Measurements from ENCODE around the gene ZNF384.

The ZNF384 gene

GRCh38 chr12:6644903-6645302 is 44.3 kb downstream of the ZNF384 start:
- Histone ChIP-seq H3K36me3 (peaks cover 56% of the 10 kb centered on the region), H3K4me1 (peaks cover 38% of the 10 kb centered on the region), H3K9ac (peak overlapping the region; percentile 62; the same call in 1 of the 2 replicates), H4K20me1 (no peaks in the 10 kb centered on the region), H3K27me3 (no peaks in the 10 kb centered on the region), H3K27ac (peak overlapping the region; percentile 69), H3K9me3 (peaks cover 31% of the 10 kb centered on the region), H3K4me2 (peak overlapping the region; percentile 73), H3K4me3 (peak overlapping the region; percentile 47; the same call in 1 of the 2 replicates)
- no peak for TF ChIP-seq Cebpa-rat (IDR thresholded peaks at IDR 0.05)

DNA sequence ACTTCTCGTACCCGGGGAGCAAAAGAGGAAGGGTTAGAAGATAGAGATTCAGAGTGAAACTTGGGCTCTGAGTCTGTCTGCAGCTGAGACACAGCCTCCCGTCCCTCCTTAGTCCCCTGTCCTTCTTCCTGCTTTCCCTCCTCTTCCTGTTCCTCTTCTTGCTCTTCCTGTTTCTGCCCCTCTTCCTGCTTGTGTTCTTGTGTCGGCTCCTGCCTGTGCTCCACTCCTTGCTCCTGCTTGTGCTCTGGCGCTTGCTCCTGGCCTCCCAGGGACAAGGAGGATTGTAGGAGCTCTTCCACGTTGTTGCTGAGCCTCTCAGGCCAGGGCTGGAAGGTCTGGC is 44.9 kb downstream of the ZNF384 start:
- peak overlapping the region; percentile 47 for H3K4me3 ChIP-seq
- no peaks in the 10 kb centered on the region for H4K20me1 ChIP-seq
- H3K9me3 ChIP-seq = peaks cover 31% of the 10 kb centered on the region
- H3K36me3 ChIP-seq = peaks cover 50% of the 10 kb centered on the region
- H3K27me3 ChIP-seq = no peaks in the 10 kb centered on the region
- H3K4me1 ChIP-seq = peaks cover 44% of the 10 kb centered on the region
- TF ChIP-seq Cebpa-rat (IDR thresholded peaks at IDR 0.05) = no peak
- H3K4me2 ChIP-seq = peak overlapping the region; percentile 73
- peak overlapping the region; percentile 69 for H3K27ac ChIP-seq
- H3K9ac ChIP-seq = peak overlapping the region; percentile 62

DNA sequence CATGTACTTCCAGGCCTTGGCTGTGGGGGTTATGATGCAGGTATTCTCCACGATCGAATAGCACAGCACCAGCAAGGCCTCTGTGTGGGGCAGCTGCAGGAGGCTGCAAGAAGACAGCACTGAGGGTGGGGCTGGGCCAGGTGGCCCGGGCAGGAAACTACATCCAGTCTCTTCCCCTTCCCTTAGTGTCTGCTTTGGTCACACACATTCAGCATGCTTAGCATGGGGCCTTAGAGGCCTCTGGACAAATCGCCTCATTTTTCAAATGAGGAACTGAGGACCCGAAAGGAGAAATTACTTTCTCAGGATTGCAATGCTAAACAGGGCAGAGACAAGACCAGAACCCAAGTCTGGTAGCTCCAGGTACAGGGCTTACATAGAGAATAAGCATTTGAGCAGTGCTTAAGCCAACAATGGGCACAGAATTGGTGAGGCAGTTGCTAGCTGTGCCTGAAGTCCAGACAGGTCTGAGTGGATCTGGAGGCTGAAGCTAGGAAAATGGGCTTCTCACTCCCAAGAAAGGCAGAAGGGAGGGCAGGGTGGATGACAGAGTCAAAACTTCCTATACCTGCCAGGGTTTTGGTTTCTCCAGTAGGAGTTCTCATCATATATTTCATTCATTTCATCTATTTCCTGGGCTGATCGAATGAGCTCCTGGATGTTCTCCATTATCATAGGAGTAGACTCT is 45.5 kb downstream of the ZNF384 start:
- Histone ChIP-seq H3K27ac (peak overlapping the region; percentile 69), H3K4me3 (peak overlapping the region; percentile 47), H3K4me1 (peaks cover 49% of the 10 kb centered on the region), H3K9me3 (peaks cover 31% of the 10 kb centered on the region), H3K4me2 (peak overlapping the region; percentile 73), H3K36me3 (peaks cover 44% of the 10 kb centered on the region), H3K27me3 (no peaks in the 10 kb centered on the region), H4K20me1 (no peaks in the 10 kb centered on the region), H3K9ac (peak overlapping the region; percentile 62; the same call in 1 of the 2 replicates)
- TF ChIP-seq Cebpa-rat (IDR thresholded peaks at IDR 0.05) = no peak

GRCh38 chr12:6641131-6641530 is 48.0 kb downstream of the ZNF384 start:
- H3K9ac ChIP-seq = no peak overlapping the region
- H3K4me2 ChIP-seq = no peak overlapping the region
- H3K4me3 ChIP-seq = no peak overlapping the region
- H3K27ac ChIP-seq = no peak overlapping the region
- peaks cover 68% of the 10 kb centered on the region for H3K4me1 ChIP-seq
- no peaks in the 10 kb centered on the region for H3K27me3 ChIP-seq
- peaks cover 31% of the 10 kb centered on the region for H3K9me3 ChIP-seq
- TF ChIP-seq Cebpa-rat (IDR thresholded peaks at IDR 0.05) = no peak
- H3K36me3 ChIP-seq = peaks cover 19% of the 10 kb centered on the region; the same call in 1 of the 2 replicates
- H4K20me1 ChIP-seq = no peaks in the 10 kb centered on the region

DNA sequence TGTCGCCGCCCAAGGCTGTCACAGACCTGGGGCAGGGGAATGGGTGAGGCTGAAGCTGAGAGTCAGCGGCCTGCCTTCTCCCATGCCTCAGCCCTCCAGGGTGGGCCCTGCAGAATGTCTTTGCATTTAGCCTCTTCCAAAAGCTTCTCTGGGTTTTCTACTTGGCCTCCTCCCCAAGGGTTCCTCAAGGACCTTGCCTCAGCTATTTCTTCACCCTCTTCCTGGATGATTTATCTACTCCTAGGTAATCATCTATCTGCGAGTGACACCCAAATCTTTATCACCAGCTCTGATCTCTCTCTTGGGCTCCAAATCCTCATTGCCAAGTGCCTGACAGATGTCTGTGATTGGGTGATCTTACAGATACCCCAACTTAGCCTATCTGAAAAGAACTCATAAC is 48.7 kb downstream of the ZNF384 start:
- no peak for TF ChIP-seq Cebpa-rat (IDR thresholded peaks at IDR 0.05)
- H4K20me1 ChIP-seq = no peaks in the 10 kb centered on the region
- peaks cover 31% of the 10 kb centered on the region for H3K9me3 ChIP-seq
- no peak overlapping the region for H3K4me3 ChIP-seq
- peaks cover 18% of the 10 kb centered on the region; the same call in 1 of the 2 replicates for H3K36me3 ChIP-seq
- H3K27ac ChIP-seq = no peak overlapping the region
- no peak overlapping the region for H3K4me2 ChIP-seq
- H3K27me3 ChIP-seq = no peaks in the 10 kb centered on the region
- no peak overlapping the region for H3K9ac ChIP-seq
- H3K4me1 ChIP-seq = peaks cover 74% of the 10 kb centered on the region

DNA sequence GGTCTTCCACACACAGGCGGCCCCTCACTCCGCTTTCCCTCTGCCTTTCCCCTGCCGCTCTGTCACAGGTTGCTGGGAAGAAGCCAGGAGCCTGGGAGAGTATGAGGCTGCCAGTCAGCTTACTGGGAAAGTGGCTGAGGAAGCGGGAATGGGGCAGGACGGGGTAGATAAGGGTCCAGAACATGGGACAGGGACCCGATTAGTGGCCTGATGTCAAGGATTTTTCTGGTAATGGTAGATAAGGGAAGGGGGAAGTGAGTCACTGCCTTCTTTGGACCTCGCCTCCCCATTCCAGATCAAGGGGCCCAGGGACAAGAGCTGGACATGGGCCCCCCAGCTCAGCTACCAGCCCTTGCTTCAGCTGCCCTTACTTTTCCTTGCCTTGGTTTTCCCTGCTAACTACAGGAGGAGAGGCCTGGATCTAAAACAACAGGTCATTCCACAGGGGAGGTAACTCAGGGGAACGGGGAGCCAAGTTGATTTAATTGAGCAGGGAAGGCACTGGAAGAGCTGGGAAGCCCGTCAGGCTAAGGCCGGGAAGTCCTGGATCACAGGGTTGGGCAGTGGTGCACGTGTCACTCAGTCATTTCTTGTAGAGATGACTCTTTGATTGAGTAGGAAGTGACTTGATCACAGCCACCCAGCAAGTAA is 49.9 kb downstream of the ZNF384 start:
- Histone ChIP-seq H3K9me3 (peaks cover 19% of the 10 kb centered on the region), H3K27me3 (no peaks in the 10 kb centered on the region), H3K4me2 (peak overlapping the region; percentile 97), H3K4me1 (peaks cover 75% of the 10 kb centered on the region), H3K4me3 (peak overlapping the region; percentile 38), H4K20me1 (no peaks in the 10 kb centered on the region), H3K27ac (peak overlapping the region; percentile 97), H3K9ac (peak overlapping the region; percentile 74), H3K36me3 (peaks cover 16% of the 10 kb centered on the region; the same call in 1 of the 2 replicates)
- no peak for TF ChIP-seq Cebpa-rat (IDR thresholded peaks at IDR 0.05)

- H3K4me1 ChIP-seq = peaks cover 75% of the 10 kb centered on the region
- peaks cover 6% of the 10 kb centered on the region; the same call in 1 of the 2 replicates for H3K36me3 ChIP-seq
- H3K9me3 ChIP-seq = peaks cover 10% of the 10 kb centered on the region
- TF ChIP-seq Cebpa-rat (IDR thresholded peaks at IDR 0.05) = no peak
- H4K20me1 ChIP-seq = no peaks in the 10 kb centered on the region
- H3K27me3 ChIP-seq = no peaks in the 10 kb centered on the region
- H3K9ac ChIP-seq = peak overlapping the region; percentile 74
- H3K4me3 ChIP-seq = peak overlapping the region; percentile 38
- H3K27ac ChIP-seq = peak overlapping the region; percentile 97
- peak overlapping the region; percentile 97 for H3K4me2 ChIP-seq
Observed at GRCh38 chr12:6638305-6638704, 50.9 kb downstream of the ZNF384 start.

DNA sequence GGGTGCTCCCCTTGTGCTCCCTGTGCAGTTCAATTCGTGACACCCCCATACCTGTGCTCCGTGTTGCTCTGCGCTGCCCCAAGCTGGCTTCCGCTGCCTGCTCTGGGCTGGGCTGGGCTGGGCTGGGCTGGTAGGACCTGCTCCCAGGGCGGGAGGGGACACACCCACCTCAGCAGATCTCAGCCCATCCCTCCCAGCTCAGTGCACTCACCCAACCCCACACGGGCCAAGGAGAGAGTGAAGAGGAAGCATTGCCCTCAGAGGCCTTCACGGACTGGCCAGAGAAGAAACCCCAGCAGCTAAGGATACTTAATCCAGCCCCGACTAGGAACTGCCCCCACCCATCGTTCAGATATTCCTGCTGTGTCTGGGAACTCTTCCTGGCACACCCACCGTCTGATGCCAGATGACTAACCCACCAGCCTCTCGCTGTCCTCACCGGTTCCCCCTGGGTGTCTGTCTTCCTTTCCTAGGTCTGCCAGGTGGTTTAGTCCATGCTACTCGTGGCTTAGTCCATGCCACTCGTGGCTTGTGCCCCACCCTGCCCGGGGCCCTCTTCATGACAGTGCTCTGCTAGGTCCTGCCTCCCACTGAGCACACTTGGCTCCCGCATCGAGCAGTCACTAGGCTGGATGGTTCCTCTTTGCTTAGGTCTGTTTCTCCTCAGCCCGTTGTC is 53.2 kb downstream of the ZNF384 start, which contains the start of gene LPAR5:
LPAR5 (minus strand) TSS at position 104 of the 676 bp plus-strand sequence. CDS start 14,711 bp downstream, outside the sequence.
- peak within 1 kb of the TSS; percentile 97 for H3K4me2 ChIP-seq
- H3K9ac ChIP-seq = peak within 1 kb of the TSS; percentile 89
- no peak for TF ChIP-seq Cebpa-rat (IDR thresholded peaks at IDR 0.05)
- H3K27ac ChIP-seq = peak within 1 kb of the TSS; percentile 97
- peaks cover 93% of the 10 kb centered on the region for H3K4me1 ChIP-seq
- H3K27me3 ChIP-seq = no peaks in the 10 kb centered on the region
- no peaks in the 10 kb centered on the region for H3K36me3 ChIP-seq
- peak within 1 kb of the TSS; percentile 68 for H3K4me3 ChIP-seq
- no peaks in the 10 kb centered on the region for H3K9me3 ChIP-seq
- no peaks in the 10 kb centered on the region for H4K20me1 ChIP-seq

DNA sequence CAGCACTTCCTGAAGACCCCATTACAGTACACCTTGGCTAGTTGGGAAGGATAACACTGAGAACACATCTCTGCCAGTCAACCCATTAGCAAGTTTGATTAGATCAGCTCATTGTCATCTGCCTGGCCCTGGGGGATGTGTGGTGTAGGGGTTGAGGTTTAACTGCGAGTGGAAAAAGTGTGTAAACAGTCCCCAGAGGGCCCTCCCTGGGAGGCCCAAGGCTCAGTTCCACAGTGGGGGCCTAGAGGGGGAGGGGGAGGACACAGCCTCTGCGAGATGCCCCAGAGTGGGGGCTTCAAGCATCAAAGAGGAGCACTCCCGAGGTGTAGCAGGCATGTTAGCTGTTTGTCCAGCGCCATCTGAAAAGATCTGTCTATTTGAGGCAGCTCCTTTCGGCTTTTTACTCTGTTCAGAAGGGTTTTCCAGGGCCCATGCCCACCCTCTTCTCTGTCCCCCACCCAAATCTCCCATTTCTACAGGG is 53.8 kb downstream of the ZNF384 start:
- no peak for TF ChIP-seq Cebpa-rat (IDR thresholded peaks at IDR 0.05)
- peak overlapping the region; percentile 97 for H3K4me2 ChIP-seq
- peaks cover 95% of the 10 kb centered on the region for H3K4me1 ChIP-seq
- no peaks in the 10 kb centered on the region for H3K36me3 ChIP-seq
- no peaks in the 10 kb centered on the region for H3K9me3 ChIP-seq
- H4K20me1 ChIP-seq = no peaks in the 10 kb centered on the region
- peak overlapping the region; percentile 97 for H3K27ac ChIP-seq
- H3K27me3 ChIP-seq = no peaks in the 10 kb centered on the region
- H3K4me3 ChIP-seq = peak overlapping the region; percentile 68
- H3K9ac ChIP-seq = peak overlapping the region; percentile 89
